Mononuclear cell (primary cell): ENCODE results near the gene SSRP1. TPM values are rescaled to one million over a fixed set of nuclear protein-coding genes. Genes with fewer than 3 reads are reported as not detected.
"Not testable (repeated sequence)": the region's sequence is repeated elsewhere in the genome, so short reads cannot be mapped to it uniquely, and the experiment has no call there.

Source experiments
- H3K27me3 ChIP-seq: 2 replicates; pipeline ENCODE4 v1.6.0; 2011; ENCODE audit warnings: low read length, control low read depth; ENCODE audit not compliant: insufficient read depth
- H3K4me1 ChIP-seq: 2 replicates; pipeline ENCODE4 v1.5.1; 2011; ENCODE audit warnings: mild to moderate bottlenecking, low read length, control low read depth; ENCODE audit not compliant: insufficient read depth
- H3K4me3 ChIP-seq: 2 replicates; pipeline ENCODE4 v1.5.1; 2011; ENCODE audit warnings: mild to moderate bottlenecking, low read length, moderate library complexity
- H3K9me3 ChIP-seq: 2 replicates; pipeline ENCODE4 v1.5.1; 2011; ENCODE audit warnings: low read depth, mild to moderate bottlenecking, control low read depth, low read length
- total RNA-seq: library from RNA; depleted of rRNA; stranded (reverse); fragments of >200 nt; gene quantifications from one replicate; pipeline ENCODE4 v1.2.3, GENCODE V29; 2012

The SSRP1 gene
- total RNA-seq, 1 donor: 22.7 TPM

GRCh38 chr11:57294225-57295131, 41.2 kb downstream of the SSRP1 start:
- H3K9me3 ChIP-seq: no peaks in the 10 kb centered on the region
- no peaks in the 10 kb centered on the region for H3K27me3 ChIP-seq
- H3K4me1 ChIP-seq: no peaks in the 10 kb centered on the region
- H3K4me3 ChIP-seq: no peak overlapping the region

DNA sequence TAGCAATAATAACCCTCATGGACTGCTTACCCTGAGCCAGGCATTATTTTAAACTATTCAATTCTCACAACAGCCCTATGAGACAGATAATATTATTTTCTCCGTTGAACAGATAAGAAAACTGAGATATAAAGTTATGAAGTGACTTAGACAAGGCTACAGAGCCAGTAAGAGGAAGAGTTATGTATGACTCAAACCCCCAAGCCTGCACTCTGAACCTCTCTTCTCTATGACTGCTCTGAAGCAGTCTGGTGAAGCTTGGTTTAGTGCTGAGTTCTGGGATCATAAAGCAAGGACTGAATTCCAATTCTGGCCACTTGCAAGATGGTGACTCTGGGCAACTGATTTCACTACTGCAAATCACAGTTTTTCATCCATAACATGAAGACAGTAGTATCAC, 45.4 kb downstream of the SSRP1 start:
- Histone ChIP-seq H3K9me3 (no peaks in the 10 kb centered on the region), H3K27me3 (no peaks in the 10 kb centered on the region), H3K4me3 (no peak overlapping the region)

GRCh38 chr11:57288771-57289579, 46.7 kb downstream of the SSRP1 start:
- no peaks in the 10 kb centered on the region for H3K27me3 ChIP-seq
- no peaks in the 10 kb centered on the region for H3K9me3 ChIP-seq
- H3K4me3 ChIP-seq: no peak overlapping the region
- H3K4me1 ChIP-seq: no peaks in the 10 kb centered on the region

More for the DNA sequence above, 45.4 kb downstream of the SSRP1 start:
- H3K4me1 ChIP-seq: no peaks in the 10 kb centered on the region

DNA sequence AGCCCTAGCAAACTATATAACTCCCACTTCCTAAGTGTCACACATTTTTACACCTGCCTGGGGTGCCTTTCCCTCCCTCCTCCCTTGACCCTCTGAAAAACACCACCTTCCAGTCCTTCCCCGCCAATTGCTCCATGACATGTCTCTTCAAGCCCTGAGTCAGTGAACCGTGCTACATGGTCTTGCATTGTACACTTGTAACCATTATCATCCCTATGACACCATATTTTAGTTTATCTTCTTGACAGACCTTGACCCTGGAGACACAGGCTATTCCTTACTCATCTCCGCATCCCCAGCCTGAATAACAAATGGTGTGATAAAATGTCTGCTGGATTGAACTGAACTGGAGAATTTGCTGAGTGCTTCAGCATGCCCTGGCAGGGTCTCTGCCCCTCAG, 47.8 kb downstream of the SSRP1 start:
- Histone ChIP-seq H3K4me3 (no peak overlapping the region), H3K4me1 (no peaks in the 10 kb centered on the region), H3K27me3 (no peaks in the 10 kb centered on the region), H3K9me3 (no peaks in the 10 kb centered on the region)

GRCh38 chr11:57283231-57283990, 52.3 kb downstream of the SSRP1 start:
- Histone ChIP-seq H3K4me1 (no peaks in the 10 kb centered on the region), H3K27me3 (no peaks in the 10 kb centered on the region), H3K4me3 (no peak overlapping the region), H3K9me3 (no peaks in the 10 kb centered on the region)

- H3K4me3 ChIP-seq, H3K9me3 ChIP-seq, H3K27me3 ChIP-seq: not testable (repeated sequence)
- peaks cover 10% of the 10 kb centered on the region for H3K4me1 ChIP-seq
Measured at GRCh38 chr11:57281546-57281945, 54.1 kb downstream of the SSRP1 start.

DNA sequence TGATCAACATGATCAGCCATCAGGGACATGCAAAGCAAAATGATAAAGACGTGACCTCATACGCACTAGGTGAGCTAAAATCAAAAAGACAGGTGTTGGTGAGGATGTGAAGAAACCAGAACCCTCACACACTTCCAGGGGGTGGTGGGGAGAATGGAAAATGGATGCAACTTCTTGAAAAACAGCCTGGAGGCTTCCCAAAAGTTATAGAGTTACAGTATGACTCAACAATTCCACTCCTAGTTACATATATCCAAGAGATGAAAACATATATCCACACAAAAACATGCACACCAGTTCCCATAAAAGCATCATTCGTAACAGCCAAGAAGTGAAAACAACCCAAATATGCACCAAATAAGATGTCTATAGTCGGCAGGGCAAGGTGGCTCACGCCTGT, 56.6 kb downstream of the SSRP1 start:
- H3K4me3 ChIP-seq: no peak overlapping the region
- H3K4me1 ChIP-seq: peaks cover 10% of the 10 kb centered on the region
- H3K9me3 ChIP-seq: no peaks in the 10 kb centered on the region
- H3K27me3 ChIP-seq: peaks cover 7% of the 10 kb centered on the region

DNA sequence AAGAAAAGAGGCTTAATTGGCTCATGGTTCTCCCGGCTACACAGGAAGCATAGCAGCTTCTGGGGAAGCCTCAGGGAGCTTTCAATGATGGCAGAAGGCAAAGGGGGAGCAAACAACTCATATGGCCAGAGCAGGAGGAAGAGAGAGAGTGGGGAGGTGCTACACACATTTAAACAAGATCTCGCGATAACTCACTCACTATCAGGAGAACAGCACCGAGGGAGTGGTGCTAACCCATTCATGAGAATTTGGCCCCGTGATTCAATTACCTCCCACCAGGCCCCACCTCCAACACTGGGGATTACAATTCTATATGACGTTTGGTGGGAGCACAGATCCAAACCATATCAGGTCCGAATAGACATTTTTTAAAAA, 57.0 kb downstream of the SSRP1 start:
- Histone ChIP-seq H3K4me1 (peaks cover 10% of the 10 kb centered on the region), H3K9me3 (no peaks in the 10 kb centered on the region), H3K27me3 (peaks cover 7% of the 10 kb centered on the region), H3K4me3 (no peak overlapping the region)

GRCh38 chr11:57277845-57278720, 57.6 kb downstream of the SSRP1 start:
- Histone ChIP-seq H3K4me1 (peaks cover 10% of the 10 kb centered on the region), H3K27me3 (peaks cover 7% of the 10 kb centered on the region), H3K9me3 (no peaks in the 10 kb centered on the region)

GRCh38 chr11:57276971-57277675, 58.6 kb downstream of the SSRP1 start:
- H3K27me3 ChIP-seq: peaks cover 7% of the 10 kb centered on the region
- no peak overlapping the region for H3K4me3 ChIP-seq
- peaks cover 10% of the 10 kb centered on the region for H3K4me1 ChIP-seq
- H3K9me3 ChIP-seq: no peaks in the 10 kb centered on the region

More at GRCh38 chr11:57277845-57278720, 57.6 kb downstream of the SSRP1 start:
- no peak overlapping the region for H3K4me3 ChIP-seq

DNA sequence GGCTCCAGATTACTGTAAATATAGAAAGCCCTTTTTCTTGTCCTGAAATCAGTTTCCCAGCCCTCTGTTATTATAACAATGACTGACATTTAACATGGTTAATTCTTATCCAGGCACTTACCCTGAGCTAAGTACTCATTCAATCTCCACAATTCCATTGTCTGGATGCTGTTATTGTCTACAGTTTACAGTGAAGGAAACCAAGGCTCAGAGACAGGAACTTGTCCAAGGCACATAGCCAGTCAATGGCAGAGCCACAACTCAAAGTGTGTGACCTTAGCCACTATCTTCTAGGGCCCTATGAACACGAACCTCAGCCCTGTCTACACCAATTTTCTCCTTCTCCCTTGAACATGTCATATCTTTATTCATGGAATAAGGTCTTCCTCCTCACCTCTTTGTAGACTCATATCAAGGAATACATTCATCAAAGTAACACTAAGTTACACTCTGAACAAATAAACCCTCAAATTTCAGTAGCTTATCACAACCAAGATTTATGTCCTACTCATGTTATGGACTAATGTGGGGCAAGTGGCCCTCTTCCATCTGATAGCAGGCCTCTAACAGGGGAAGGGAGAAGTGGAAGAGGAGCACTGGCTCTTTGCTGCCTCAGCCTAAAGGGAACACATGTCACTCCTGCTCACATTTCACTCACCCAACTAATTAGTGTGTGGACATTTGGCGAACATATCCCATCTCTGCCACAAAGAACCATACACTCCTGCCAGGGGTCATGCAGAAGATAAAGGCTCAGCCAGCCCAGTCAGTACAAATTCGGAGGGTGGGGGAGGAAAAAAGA, 59.3 kb downstream of the SSRP1 start:
- peaks cover 7% of the 10 kb centered on the region for H3K27me3 ChIP-seq
- peaks cover 10% of the 10 kb centered on the region for H3K4me1 ChIP-seq
- H3K4me3 ChIP-seq: no peak overlapping the region
- no peaks in the 10 kb centered on the region for H3K9me3 ChIP-seq
